Stimulated activated CD8-positive, alpha-beta memory T cell treated with anti-CD3 and anti-CD28 coated beads, Interleukin-4, amount 100 ng/mL, for 24 hours (primary cell): ENCODE measurements around the gene THSD7A.
"Not testable (repeated sequence)": the region's sequence is repeated elsewhere in the genome, so short reads cannot be mapped to it uniquely, and the experiment has no call there.

Source experiments
- DNase-seq: peaks from one replicate; pipeline ENCODE4 v3.0.0-alpha.2; 2020; ENCODE audit warnings: low read depth

THSD7A gene

GRCh38 chr7:11587048-11587447, 244.9 kb downstream of the THSD7A start:
- no peak for DNase-seq

DNA sequence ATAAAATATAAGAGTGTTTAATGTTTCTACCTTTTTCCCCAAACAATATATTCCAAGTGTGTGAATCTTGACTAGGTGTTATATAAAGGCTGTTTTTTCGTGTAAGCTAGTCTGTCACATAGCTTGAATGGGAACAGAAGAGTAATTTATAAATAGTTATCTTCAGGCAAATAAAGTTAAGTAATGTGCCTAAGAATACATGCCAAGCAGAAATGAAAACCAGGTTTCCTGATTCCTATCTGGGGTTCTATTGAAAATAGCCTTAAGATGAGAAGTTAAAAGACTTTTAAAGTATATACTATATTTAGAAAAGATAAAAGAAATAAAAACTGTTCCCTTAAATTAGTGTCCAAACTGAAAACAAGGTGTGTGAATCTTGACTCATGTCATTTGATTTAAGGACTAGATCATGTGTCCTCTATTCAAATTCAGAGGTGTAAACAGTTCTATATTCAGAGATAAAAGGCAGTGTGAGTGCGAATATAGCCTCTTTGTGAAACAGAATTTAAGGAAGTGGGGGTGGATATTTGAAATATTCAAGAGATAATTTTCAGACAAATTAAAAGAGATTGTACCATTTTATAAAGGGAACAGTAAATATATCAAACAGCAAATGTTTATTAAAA, 247.5 kb downstream of the THSD7A start:
- DNase-seq = no peak

GRCh38 chr7:11579141-11579540, 252.9 kb downstream of the THSD7A start:
- no peak for DNase-seq

DNA sequence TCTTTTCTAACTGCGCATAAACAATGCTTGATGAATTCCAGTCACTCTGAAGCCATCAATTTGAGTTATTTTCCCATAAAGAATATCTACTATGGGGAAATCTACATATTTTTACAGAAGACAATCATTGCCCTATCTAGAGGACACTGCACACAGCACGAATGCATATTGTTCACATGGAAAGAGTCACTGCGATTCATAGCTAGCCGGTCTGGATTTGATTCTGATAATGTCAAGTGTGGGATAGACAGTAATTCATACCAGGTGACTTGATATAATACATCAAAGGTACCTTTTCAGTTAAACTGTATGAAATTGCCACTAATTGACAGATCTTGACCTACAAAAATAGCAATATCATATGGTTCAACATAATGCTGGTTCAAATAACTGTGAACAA, 255.7 kb downstream of the THSD7A start:
- DNase-seq = no peak

DNA sequence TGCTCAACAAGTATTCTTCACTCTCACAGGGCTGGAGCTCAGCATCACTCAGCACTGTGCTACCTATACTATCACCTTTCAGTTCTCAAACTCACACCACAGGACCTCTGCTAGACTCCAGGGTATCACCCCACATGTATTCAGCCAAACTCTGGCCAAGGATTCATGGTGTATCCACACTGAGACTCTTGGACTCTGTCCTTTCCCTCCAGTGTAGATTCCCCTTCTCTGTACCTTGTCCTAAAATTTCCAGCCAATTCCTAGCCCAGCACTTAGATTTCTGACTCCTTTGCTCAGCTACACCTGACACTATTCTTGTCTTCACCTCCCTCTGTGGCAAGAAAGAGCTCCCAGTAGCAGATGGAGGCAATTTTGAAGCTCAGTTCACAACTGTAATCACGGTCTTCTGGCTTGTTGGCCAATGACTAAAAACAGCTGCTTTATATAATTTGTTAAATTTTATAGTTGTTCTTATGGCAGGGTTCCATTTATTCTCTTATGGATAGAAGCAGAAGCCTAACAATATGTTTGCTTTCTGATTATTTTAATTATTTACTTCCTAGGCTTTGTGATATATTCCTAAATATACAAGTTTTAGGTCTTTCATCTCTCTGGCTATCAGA, 258.8 kb downstream of the THSD7A start:
- DNase-seq = no peak

- no peak for DNase-seq
Measured at GRCh38 chr7:11570922-11571550, 261.0 kb downstream of the THSD7A start.

DNA sequence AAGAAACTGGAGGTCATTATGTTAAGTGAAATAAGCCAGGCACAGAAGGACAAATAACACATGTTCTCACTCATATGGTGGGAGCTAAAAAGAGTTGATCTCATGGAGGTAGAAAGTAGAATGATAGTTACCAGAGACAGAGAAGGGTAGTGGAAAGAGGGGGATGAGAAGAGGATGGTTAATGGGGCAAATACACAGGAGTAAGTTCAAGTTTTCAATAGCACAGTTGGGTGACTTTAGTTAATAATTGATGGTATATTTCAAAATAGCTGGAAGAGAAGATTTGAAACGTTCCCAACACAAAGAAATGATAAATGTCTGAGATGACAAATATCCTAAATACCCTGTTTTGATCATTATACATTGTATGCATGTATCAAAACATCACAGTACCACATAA, 261.8 kb downstream of the THSD7A start:
- no peak for DNase-seq

DNA sequence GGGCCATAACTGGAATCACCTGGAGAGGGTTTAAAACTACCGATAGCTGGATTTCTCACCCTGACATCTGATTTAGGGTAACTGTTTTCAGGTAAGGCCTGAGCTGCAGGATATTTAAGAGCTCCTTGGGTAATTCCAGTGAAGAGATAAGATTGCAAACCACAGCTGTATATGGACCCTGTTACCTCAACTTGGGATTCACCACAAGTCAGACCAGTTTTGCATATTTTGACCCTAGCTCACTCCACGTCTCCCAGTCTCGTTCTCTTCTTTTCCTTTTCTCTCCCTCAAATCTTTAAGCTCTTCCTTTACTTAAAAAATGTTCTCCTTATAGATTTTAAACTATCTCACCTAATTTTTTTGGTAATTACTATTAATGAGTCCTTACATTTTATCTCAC, 264.4 kb downstream of the THSD7A start:
- DNase-seq = no peak

GRCh38 chr7:11557627-11558026, 274.4 kb downstream of the THSD7A start:
- no peak for DNase-seq

DNA sequence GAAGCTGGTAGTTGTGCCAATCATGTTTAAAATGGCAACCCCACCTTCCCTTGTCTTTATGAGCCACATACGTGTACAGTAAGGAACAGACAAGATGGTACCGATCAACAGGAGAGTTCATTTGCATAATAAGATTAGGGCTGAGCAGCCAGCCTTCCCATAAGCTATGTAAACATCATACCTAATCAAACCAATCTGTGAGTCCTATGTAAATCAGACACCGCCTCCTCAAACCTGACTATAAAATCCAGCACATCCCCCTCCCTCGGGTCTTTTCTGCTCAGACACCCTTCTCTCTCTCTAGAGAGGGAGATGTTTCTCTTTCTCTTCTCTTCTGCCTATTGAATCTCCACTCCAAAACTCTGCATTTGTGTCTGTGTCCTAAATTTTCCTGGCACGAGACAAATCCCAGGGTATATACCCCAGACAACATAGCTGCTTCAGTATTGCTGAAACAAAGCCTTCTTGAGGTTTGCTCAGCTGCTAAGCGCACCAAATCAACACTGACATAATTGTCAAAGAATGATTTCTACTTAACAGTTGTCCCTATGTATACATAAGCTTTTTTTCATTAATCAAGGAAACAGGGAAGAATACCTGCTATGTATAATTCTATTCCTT, 279.2 kb downstream of the THSD7A start:
- no peak for DNase-seq

DNA sequence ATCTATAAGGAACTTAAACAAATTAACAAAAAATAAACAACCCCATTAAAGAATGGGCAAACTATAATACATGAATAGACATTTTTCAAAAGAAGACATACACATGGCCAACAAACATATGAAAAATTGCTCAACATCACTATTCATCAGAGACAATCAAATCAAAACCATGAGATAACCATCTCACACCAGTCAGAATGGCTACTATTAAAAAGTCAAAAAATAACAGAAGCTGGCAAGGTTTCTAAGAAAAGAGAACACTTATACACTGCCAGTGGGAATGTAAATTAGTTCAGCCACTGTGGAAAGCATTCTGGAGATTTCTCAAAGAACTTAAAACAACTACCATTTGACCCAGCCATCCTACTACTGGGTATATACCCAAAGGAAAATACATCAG, 280.5 kb downstream of the THSD7A start:
- DNase-seq = no peak

- no peak for DNase-seq
Measured at GRCh38 chr7:11548532-11548931, 283.5 kb downstream of the THSD7A start.

DNA sequence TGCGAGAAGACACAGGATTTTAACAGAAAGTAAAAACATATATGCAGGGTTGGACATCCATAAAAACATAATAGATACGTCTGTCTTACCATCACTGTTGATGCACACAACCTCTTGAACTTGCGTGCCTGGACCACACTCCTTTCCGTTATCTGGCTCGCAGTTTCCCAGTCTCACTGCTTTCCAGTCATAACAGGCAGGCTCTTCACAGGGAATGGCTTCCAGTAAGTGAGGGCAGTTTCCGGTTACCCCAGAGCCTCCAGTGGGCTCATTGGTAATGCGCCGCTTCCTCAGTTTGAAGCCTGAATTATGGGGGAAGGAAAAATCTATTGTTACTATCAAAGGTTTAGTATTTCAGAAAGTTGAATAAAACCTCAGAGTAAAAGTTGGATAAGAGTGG, 290.7 kb downstream of the THSD7A start:
- DNase-seq = no peak

GRCh38 chr7:11540271-11540761, 291.7 kb downstream of the THSD7A start:
- DNase-seq = no peak

DNA sequence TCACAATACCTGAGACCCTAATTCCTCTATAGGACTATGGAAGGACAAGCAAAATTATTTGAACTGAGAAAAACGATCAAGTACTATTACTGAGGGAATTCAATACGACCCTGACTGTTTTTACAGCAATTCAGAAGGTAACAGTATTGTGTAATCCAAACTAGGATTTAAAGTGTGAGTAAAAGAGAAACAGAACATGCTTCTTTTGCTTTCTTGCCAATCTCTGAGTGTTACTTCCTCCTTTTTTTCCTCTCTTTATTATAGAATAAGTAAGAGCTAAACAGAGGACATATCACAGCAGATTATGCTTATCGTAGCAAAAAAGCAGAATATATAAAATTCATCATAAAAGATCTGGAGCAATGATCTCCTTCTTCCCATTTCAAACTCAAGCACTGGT, 292.1 kb downstream of the THSD7A start:
- DNase-seq = no peak

GRCh38 chr7:11538751-11539299, 293.2 kb downstream of the THSD7A start:
- no peak for DNase-seq

DNA sequence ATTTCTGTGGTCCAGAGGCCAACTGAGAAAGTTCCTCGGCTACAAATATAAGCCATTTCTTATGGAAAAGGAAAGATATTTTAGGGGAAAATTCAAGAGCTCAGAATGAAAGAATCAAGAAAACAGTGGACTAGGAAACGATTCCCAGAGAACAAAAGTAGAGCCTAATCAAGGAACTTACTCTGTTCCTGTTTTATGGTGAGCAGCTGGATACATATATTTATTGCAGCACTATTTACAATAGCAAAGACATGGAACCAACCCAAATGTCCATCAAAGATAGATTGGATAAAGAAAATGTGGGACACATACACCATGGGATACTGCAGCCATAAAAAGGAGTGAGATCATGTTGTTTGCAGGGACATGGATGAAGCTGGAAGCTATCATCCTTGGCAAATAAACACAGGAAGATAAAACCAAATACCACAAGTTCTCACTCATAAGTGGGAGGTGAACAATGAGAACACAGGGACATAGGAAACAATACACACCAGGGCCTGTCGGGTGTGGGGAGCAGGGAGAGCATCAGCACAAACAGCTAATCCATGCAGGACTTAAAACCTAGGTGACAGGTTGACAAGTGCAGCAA, 298.7 kb downstream of the THSD7A start:
- DNase-seq = no peak

DNA sequence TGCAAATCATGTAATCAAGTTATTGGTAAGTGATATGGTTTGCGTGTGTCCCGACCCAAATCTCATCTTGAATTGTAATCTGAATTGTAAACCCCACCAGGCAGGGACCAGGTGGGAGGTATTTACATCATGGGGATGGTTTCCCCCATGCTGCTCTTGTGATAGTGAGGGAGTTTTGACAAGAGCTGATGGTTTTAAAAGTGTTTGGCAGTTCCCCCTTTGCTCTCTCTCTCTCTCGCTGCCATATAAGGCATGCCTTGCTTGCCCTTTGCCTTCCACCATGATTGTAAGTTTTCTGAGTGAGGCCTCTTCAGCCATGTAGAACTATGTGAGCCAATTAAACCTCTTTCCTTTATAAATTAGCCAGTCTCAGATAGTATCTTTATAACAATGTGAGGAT, 302.6 kb downstream of the THSD7A start:
- DNase-seq = no peak

DNA sequence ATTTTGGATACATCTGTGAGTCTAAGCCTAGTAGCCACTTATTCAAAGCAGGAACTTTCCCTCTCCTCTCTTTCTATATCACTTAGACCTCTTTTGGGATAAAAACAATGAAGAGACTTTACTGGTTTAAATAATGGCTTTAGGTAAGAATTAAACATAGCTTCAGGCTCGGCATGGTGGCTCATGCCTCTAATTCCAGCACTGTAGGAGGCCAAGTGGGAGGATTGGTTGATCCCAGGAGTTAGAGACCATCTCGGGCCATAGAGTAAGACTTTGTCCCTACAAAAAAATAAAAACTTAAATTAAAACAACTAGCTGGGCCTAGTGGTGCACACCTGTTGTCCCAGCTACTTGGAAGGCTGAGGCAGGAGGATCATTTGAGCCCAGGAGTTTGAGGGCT, 304.3 kb downstream of the THSD7A start:
- no peak for DNase-seq

GRCh38 chr7:11524476-11525397, 307.3 kb downstream of the THSD7A start:
- no peak for DNase-seq

GRCh38 chr7:11521964-11522499, 310.0 kb downstream of the THSD7A start:
- DNase-seq = not testable (repeated sequence)
